HCT116 (cell line): ENCODE results near the gene XPNPEP1. TPM values are rescaled to one million over a fixed set of nuclear protein-coding genes. Genes with fewer than 3 reads are reported as not detected.

Source experiments
- ATAC-seq: fragments of 200-7000 bp; cut with Tn5 transposase; 2 replicates; pipeline ENCODE4 v1.9.1; 2020; ENCODE audit warnings: mild to moderate bottlenecking, moderate library complexity
- BruUV-seq: library from RNA; stranded (reverse); fragments of 400-500 nt; replicated peaks from 2 replicates; lab custom pipeline; 2021; lab: Mats Ljungman, UMichigan
- CTCF ChIA-PET: fragments of 300-600 bp; sonication (Branson Sonifier 250); formaldehyde crosslinking; loops from one replicate; lab custom pipeline; 2021; ENCODE audit warnings: antibody characterized with exemption; lab: Charles Lee
- POLR2A ChIA-PET: fragments of 300-600, 350-600 bp; sonication (Branson Sonifier 250); formaldehyde crosslinking; loops from one replicate; lab custom pipeline; 2021; ENCODE audit warnings: antibody characterized with exemption; lab: Charles Lee
- RAD21 ChIA-PET, 2 experiments: fragments of 300-600 bp; sonication (Branson Sonifier 250); formaldehyde crosslinking; loops; one replicate each; lab custom pipeline; 2023; ENCODE audit warnings: low total read pairs in 2 of 2; ENCODE audit not compliant: uncharacterized antibody in 2 of 2, unreplicated experiment in 2 of 2, low non-redundant PET in 1 of 2; lab: Charles Lee
- DNase-seq: peaks from one replicate; pipeline ENCODE4 v3.0.0-alpha.2; 2010; ENCODE audit warnings: low read depth, low spot score
- H2AFZ ChIP-seq: fragments of 200-600 bp; shearing (Covaris generic), sonication (generic); 2 replicates; pipeline ENCODE4 v1.6.1; 2017; ENCODE audit warnings: low read depth, mixed run types, mixed read lengths, antibody characterized with exemption, low read length; ENCODE audit not compliant: poor library complexity, severe bottlenecking
- H3K27ac ChIP-seq: 2 replicates; pipeline ENCODE4 v1.5.1; 2012; ENCODE audit warnings: low read depth, low read length
- H3K27me3 ChIP-seq: fragments of 200-600 bp; sonication (generic); 2 replicates; pipeline ENCODE4 v1.6.1; 2016; ENCODE audit warnings: mixed run types, low read length, mixed read lengths; ENCODE audit not compliant: insufficient read depth
- H3K36me3 ChIP-seq, 2 experiments: fragments of 200-500 bp in 1 of 2; fragments of 200-600 bp in 1 of 2; sonication (Bioruptor generic) in 1 of 2; sonication (generic) in 1 of 2; 2 replicates each; pipeline versions ENCODE4 v1.5.1 to v1.6.1; 2014 to 2016; ENCODE audit warnings: low read length in 2 of 2, inconsistent platforms in 1 of 2, mixed read lengths in 1 of 2, mixed run types in 1 of 2; ENCODE audit not compliant: insufficient read depth in 2 of 2, control insufficient read depth in 1 of 2
- H3K4me1 ChIP-seq, 2 experiments: fragments of 200-600 bp in 1 of 2; sonication (generic) in 1 of 2; 2 replicates each; pipeline versions ENCODE4 v1.5.1 to v1.6.1; 2012 to 2017; ENCODE audit warnings: low read length in 2 of 2, inconsistent platforms in 1 of 2, mild to moderate bottlenecking in 1 of 2, mixed read lengths in 1 of 2, mixed run types in 1 of 2, moderate library complexity in 1 of 2; ENCODE audit not compliant: insufficient read depth in 2 of 2, control insufficient read depth in 1 of 2
- H3K4me2 ChIP-seq: fragments of 200-600 bp; sonication (generic); 2 replicates; pipeline ENCODE4 v1.6.1; 2017; ENCODE audit warnings: mixed run types, low read length, mixed read lengths
- H3K4me3 ChIP-seq, 2 experiments: fragments of 200-600 bp in 1 of 2; sonication (generic) in 1 of 2; replicated peaks in 1 of 2; 2 replicates each; pipeline ENCODE4 v1.5.1; 2011 to 2016; ENCODE audit warnings: low read length in 2 of 2, control low read depth in 1 of 2, low read depth in 1 of 2, mild to moderate bottlenecking in 1 of 2, mixed read lengths in 1 of 2, mixed run types in 1 of 2
- H3K79me2 ChIP-seq: fragments of 200-600 bp; sonication (generic); 2 replicates; pipeline ENCODE4 v1.6.1; 2017; ENCODE audit warnings: mild to moderate bottlenecking, mixed run types, low read length, moderate library complexity, mixed read lengths; ENCODE audit not compliant: insufficient read depth
- H3K9ac ChIP-seq: fragments of 200-600 bp; sonication (generic); 2 replicates; pipeline ENCODE4 v1.6.1; 2016; ENCODE audit warnings: low read length, mixed read lengths
- H3K9me2 ChIP-seq: fragments of 200-600 bp; sonication (generic), shearing (Covaris generic); 2 replicates; pipeline ENCODE4 v1.6.1; 2017; ENCODE audit warnings: mixed run types, mild to moderate bottlenecking, moderate library complexity; ENCODE audit not compliant: insufficient read depth
- H3K9me3 ChIP-seq, 2 experiments: fragments of 200-500 bp in 1 of 2; fragments of 200-600 bp in 1 of 2; sonication (Bioruptor generic) in 1 of 2; sonication (generic) in 1 of 2; 2 replicates each; pipeline ENCODE4 v1.6.1; 2014 to 2017; ENCODE audit warnings: low read length in 2 of 2, mixed read lengths in 2 of 2, inconsistent platforms in 1 of 2, low read depth in 1 of 2, mild to moderate bottlenecking in 1 of 2, mixed run types in 1 of 2, moderate library complexity in 1 of 2; ENCODE audit not compliant: control insufficient read depth in 1 of 2, insufficient read depth in 1 of 2
- H4K20me1 ChIP-seq: fragments of 200-600 bp; sonication (generic), shearing (Covaris generic); 2 replicates; pipeline ENCODE4 v1.6.1; 2017; ENCODE audit warnings: mixed run types, mild to moderate bottlenecking, moderate library complexity; ENCODE audit not compliant: insufficient read depth
- CBX3 ChIP-seq: IDR thresholded peaks from 2 replicates; pipeline ENCODE4 v1.6.1; 2012; ENCODE audit warnings: low read depth
- EZH2phosphoT487 ChIP-seq: fragments of 200-600 bp; IDR thresholded peaks from 2 replicates; pipeline ENCODE4 v1.6.1; 2018; ENCODE audit warnings: antibody characterized with exemption, borderline replicate concordance
- FOSL1 ChIP-seq: IDR thresholded peaks from 2 replicates; pipeline ENCODE4 v1.6.1; 2012; ENCODE audit warnings: low read depth
- JUND ChIP-seq: IDR thresholded peaks from 2 replicates; pipeline ENCODE4 v1.6.1; 2012
- POLR2AphosphoS5 ChIP-seq: IDR thresholded peaks from 2 replicates; pipeline ENCODE4 v1.6.1; 2011; ENCODE audit warnings: mild to moderate bottlenecking, low read depth, low read length, moderate library complexity
- RAD21 ChIP-seq: IDR thresholded peaks from 2 replicates; pipeline ENCODE4 v1.6.1; 2012; ENCODE audit warnings: low read depth, mild to moderate bottlenecking
- SP1 ChIP-seq: IDR thresholded peaks from 2 replicates; pipeline ENCODE4 v1.6.1; 2012; ENCODE audit warnings: low read depth
- SRF ChIP-seq: IDR thresholded peaks from 2 replicates; pipeline ENCODE4 v1.6.1; 2012; ENCODE audit warnings: low read depth
- ZFX ChIP-seq: fragments of 450-650 bp; IDR thresholded peaks from 2 replicates; pipeline ENCODE4 v1.6.1; 2017
- ZNF274 ChIP-seq: fragments of 200-500 bp; sonication (Bioruptor generic); IDR thresholded peaks from 2 replicates; pipeline ENCODE4 v1.6.1; 2014; ENCODE audit warnings: mild to moderate bottlenecking, low read depth, low read length, inconsistent platforms
- intact Hi-C: fragments of 100-400 bp; cut with micrococcal nuclease; formaldehyde crosslinking; loops from 2 replicates; pipeline ENCODE4 v1.10.0; 2022
- total RNA-seq: library from RNA; stranded (reverse); gene quantifications from one replicate; pipeline ENCODE4 v1.2.1, GENCODE V29; 2021; ENCODE audit not compliant: unreplicated experiment
- TF ChIP-seq, protein P1 (sequence below): IDR thresholded peaks from 2 replicates; pipeline ENCODE4 v1.6.1; 2011; ENCODE audit warnings: mild to moderate bottlenecking, low read length, moderate library complexity; ENCODE audit not compliant: insufficient replicate concordance; ENCODE audit errors: extremely low read depth
- TF ChIP-seq, protein P2 (sequence below), 3 experiments: fragments of 200-600 bp in 1 of 3; sonication (generic) in 1 of 3; IDR thresholded peaks in 2 of 3; conservative IDR thresholded peaks in 1 of 3; 2 replicates each; pipeline ENCODE4 v1.5.1; 2012 to 2017; ENCODE audit warnings: low read depth in 2 of 3, low read length in 2 of 3, antibody characterized with exemption in 1 of 3, borderline replicate concordance in 1 of 3, control low read depth in 1 of 3, mild to moderate bottlenecking in 1 of 3, mixed read lengths in 1 of 3, mixed run types in 1 of 3, moderate library complexity in 1 of 3; ENCODE audit not compliant: insufficient read depth in 1 of 3
- TF ChIP-seq, protein P3 (sequence below): IDR thresholded peaks from 2 replicates; pipeline ENCODE4 v1.6.1; 2012
- TF ChIP-seq, protein P4 (sequence below): IDR thresholded peaks from 2 replicates; pipeline ENCODE4 v1.6.1; 2012

The XPNPEP1 gene
- total RNA-seq, 1 experiment from 2014 or later = 87.3 TPM

DNA sequence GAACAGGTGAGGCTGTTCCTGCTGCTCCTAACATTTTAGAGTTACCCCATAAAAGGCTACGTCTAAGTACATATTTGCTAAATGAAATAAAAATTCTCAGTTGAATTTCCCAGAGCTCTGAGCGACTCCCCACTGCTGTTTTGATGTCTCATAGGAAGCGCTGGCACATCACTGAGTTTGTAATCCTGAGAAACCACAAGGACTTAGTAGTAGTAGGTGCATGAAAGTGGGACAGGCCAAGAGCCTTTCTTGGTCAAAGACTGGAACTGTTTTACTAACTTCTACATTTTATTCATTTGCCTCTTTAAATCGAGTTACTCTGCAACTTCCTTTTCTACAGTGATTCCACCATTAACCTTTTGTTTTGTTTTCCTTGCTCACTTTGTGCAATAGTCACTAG lies 85.9 kb downstream of the XPNPEP1 start (continued):
- TF ChIP-seq, protein P1, sequence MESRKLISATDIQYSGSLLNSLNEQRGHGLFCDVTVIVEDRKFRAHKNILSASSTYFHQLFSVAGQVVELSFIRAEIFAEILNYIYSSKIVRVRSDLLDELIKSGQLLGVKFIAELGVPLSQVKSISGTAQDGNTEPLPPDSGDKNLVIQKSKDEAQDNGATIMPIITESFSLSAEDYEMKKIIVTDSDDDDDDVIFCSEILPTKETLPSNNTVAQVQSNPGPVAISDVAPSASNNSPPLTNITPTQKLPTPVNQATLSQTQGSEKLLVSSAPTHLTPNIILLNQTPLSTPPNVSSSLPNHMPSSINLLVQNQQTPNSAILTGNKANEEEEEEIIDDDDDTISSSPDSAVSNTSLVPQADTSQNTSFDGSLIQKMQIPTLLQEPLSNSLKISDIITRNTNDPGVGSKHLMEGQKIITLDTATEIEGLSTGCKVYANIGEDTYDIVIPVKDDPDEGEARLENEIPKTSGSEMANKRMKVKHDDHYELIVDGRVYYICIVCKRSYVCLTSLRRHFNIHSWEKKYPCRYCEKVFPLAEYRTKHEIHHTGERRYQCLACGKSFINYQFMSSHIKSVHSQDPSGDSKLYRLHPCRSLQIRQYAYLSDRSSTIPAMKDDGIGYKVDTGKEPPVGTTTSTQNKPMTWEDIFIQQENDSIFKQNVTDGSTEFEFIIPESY = no peak
- no peak for TF ChIP-seq SP1
- TF ChIP-seq, all 23 proteins: peak for 0

DNA sequence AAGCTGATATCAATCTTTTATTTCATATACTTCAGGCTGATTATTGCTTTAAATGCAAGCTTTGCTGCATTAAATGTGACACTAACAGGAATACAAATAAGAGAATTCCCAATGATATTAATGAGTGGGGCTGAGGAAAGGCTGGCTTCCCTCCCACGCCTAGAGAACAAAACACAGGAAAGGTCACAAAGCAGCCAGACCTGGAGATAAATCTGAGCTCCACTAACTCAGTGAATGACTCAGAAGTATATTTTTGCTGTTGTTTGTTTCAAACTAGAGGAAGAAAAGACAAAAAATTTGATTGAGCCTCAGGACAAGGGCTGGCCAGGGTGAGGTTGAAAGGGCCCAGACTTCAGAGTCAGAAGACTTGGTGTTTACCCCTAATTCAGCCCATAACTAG lies 88.1 kb downstream of the XPNPEP1 start:
- Histone ChIP-seq H3K79me2 (no peaks in the 10 kb centered on the region), H2AFZ (no peak overlapping the region), H3K4me1 (no peaks in the 10 kb centered on the region), H3K27ac (no peak overlapping the region), H3K4me2 (no peak overlapping the region), H3K9me3 (no peaks in the 10 kb centered on the region), H4K20me1 (no peaks in the 10 kb centered on the region), H3K4me3 (no peak overlapping the region), H3K9ac (no peak overlapping the region), H3K36me3 (no peaks in the 10 kb centered on the region), H3K27me3 (peaks cover 14% of the 10 kb centered on the region), H3K9me2 (no peaks in the 10 kb centered on the region)
- ATAC-seq (no peak), DNase-seq (no peak)
- RAD21 ChIA-PET = no interaction called here
- intact Hi-C loops = no loop called here
- CTCF ChIA-PET = no interaction called here
- POLR2A ChIA-PET = no interaction called here
- TF ChIP-seq SRF (no peak), EZH2phosphoT487 (no peak), ZNF274 (no peak), POLR2AphosphoS5 (no peak), ZFX (no peak), FOSL1 (no peak), SP1 (no peak), RAD21 (no peak), CBX3 (no peak), JUND (no peak)
- TF ChIP-seq, protein P2, sequence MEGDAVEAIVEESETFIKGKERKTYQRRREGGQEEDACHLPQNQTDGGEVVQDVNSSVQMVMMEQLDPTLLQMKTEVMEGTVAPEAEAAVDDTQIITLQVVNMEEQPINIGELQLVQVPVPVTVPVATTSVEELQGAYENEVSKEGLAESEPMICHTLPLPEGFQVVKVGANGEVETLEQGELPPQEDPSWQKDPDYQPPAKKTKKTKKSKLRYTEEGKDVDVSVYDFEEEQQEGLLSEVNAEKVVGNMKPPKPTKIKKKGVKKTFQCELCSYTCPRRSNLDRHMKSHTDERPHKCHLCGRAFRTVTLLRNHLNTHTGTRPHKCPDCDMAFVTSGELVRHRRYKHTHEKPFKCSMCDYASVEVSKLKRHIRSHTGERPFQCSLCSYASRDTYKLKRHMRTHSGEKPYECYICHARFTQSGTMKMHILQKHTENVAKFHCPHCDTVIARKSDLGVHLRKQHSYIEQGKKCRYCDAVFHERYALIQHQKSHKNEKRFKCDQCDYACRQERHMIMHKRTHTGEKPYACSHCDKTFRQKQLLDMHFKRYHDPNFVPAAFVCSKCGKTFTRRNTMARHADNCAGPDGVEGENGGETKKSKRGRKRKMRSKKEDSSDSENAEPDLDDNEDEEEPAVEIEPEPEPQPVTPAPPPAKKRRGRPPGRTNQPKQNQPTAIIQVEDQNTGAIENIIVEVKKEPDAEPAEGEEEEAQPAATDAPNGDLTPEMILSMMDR (IDR thresholded peaks at IDR 0.05 in 2 of 3, conservative IDR thresholded peaks at IDR 0.05 in 1 of 3; ENCODE audit: borderline replicate concordance in 1 of 3, insufficient read depth in 1 of 3, low read depth in 2 of 3, low read length in 2 of 3) = no peak
- TF ChIP-seq, protein P3, sequence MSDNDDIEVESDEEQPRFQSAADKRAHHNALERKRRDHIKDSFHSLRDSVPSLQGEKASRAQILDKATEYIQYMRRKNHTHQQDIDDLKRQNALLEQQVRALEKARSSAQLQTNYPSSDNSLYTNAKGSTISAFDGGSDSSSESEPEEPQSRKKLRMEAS = no peak
- TF ChIP-seq, protein P4, sequence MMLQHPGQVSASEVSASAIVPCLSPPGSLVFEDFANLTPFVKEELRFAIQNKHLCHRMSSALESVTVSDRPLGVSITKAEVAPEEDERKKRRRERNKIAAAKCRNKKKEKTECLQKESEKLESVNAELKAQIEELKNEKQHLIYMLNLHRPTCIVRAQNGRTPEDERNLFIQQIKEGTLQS = no peak
- no TSS peak for BruUV-seq
